ENCODE results near the gene DHX32. TPM values are rescaled to one million over a fixed set of nuclear protein-coding genes. Genes with fewer than 3 reads are reported as not detected.

DHX32 gene
- total RNA-seq, 4 donors from 2014 or later, result 21.7 to 52.7 (median 37.6) TPM

GRCh38 chr10:125865120-125865519 lies 16.0 kb downstream of the DHX32 start:
- 76 to 87% methylated on average over 3 of the region's 3 CpGs for WGBS, 2 donors (ENCODE audit: low coverage in 1 of 2)
- Histone ChIP-seq H3K9me3 (no peaks in the 10 kb centered on the region), H3K4me3 (no peak overlapping the region), H3K4me1 (no peaks in the 10 kb centered on the region), H3K36me3 (peaks cover 0 to 21% (median 7%) of the 10 kb centered on the region in 4 donors), H3K27ac (no peak overlapping the region), H3K27me3 (no peaks in the 10 kb centered on the region)
- in situ Hi-C loops (cut with MboI; ENCODE audit: low pct_ligation_motif_present in 1 of 4, low pct_unique_long_range_greater_than_20kb in 1 of 4, low sequenced_read_pairs in 3 of 4), result loop anchor here in 1 of 4 donors (25.0 kb wide), 1 partner anchor 647 kb away; no protein-coding TSS in a partner anchor
- no peak for TF ChIP-seq CTCF (IDR thresholded peaks at IDR 0.05)
- no peak for TF ChIP-seq POLR2AphosphoS5 (IDR thresholded peaks at IDR 0.05)
- no peak for TF ChIP-seq EP300 (IDR thresholded peaks at IDR 0.05; ENCODE audit: low read depth)
- no peak for DNase-seq
- intact Hi-C loops (cut with DNase I; ENCODE audit: low total_unique reads), result no loop called here

GRCh38 chr10:125859128-125859817 lies 21.8 kb downstream of the DHX32 start:
- in situ Hi-C loops (cut with MboI; ENCODE audit: low pct_ligation_motif_present in 1 of 4, low pct_unique_long_range_greater_than_20kb in 1 of 4, low sequenced_read_pairs in 3 of 4), result loop anchor here in 1 of 4 donors (25.0 kb wide), 1 partner anchor 653 kb away; no protein-coding TSS in a partner anchor
- no peaks in the 10 kb centered on the region for H3K27me3 ChIP-seq
- H3K9me3 ChIP-seq, result no peaks in the 10 kb centered on the region
- no peaks in the 10 kb centered on the region for H3K4me1 ChIP-seq
- intact Hi-C loops (cut with DNase I; ENCODE audit: low total_unique reads), result no loop called here
- DNase-seq, result no peak
- WGBS, 2 donors (ENCODE audit: low coverage in 1 of 2), result 70 to 77% methylated on average over 3 to 4 of the region's 4 CpGs
- TF ChIP-seq POLR2AphosphoS5 (IDR thresholded peaks at IDR 0.05) (no peak), POLR2A (IDR thresholded peaks at IDR 0.05) (no peak), EP300 (IDR thresholded peaks at IDR 0.05; ENCODE audit: low read depth) (no peak), CTCF (IDR thresholded peaks at IDR 0.05) (no peak)
- no peak overlapping the region for H3K27ac ChIP-seq
- H3K36me3 ChIP-seq, result peaks cover 0 to 29% (median 2%) of the 10 kb centered on the region in 4 donors
- no peak overlapping the region for H3K4me3 ChIP-seq

- Histone ChIP-seq H3K9me3 (no peaks in the 10 kb centered on the region), H3K27me3 (no peaks in the 10 kb centered on the region), H3K4me1 (no peaks in the 10 kb centered on the region), H3K27ac (no peak overlapping the region), H3K4me3 (no peak overlapping the region), H3K36me3 (peaks cover 0 to 39% (median 4%) of the 10 kb centered on the region in 4 donors)
- 81 to 100% methylated on average over 1 to 2 of the region's 2 CpGs for WGBS, 2 donors (ENCODE audit: low coverage in 1 of 2)
- intact Hi-C loops (cut with DNase I; ENCODE audit: low total_unique reads) (no loop called here), in situ Hi-C loops (cut with MboI; ENCODE audit: low pct_ligation_motif_present in 1 of 4, low pct_unique_long_range_greater_than_20kb in 1 of 4, low sequenced_read_pairs in 3 of 4) (loop anchor here in 1 of 4 donors (25.0 kb wide), 1 partner anchor 655 kb away; no protein-coding TSS in a partner anchor)
- no peak for DNase-seq
- TF ChIP-seq EP300 (IDR thresholded peaks at IDR 0.05; ENCODE audit: low read depth) (no peak), CTCF (IDR thresholded peaks at IDR 0.05) (no peak), POLR2AphosphoS5 (IDR thresholded peaks at IDR 0.05) (no peak), POLR2A (IDR thresholded peaks at IDR 0.05) (no peak)
Observed at GRCh38 chr10:125857185-125857760, 23.8 kb downstream of the DHX32 start.

GRCh38 chr10:125852487-125852886 lies 28.6 kb downstream of the DHX32 start:
- H3K9me3 ChIP-seq, result no peaks in the 10 kb centered on the region
- WGBS, 2 donors (ENCODE audit: low coverage in 1 of 2), result 88 to 95% methylated on average over 6 to 7 of the region's 7 CpGs
- no peak overlapping the region for H3K27ac ChIP-seq
- no peaks in the 10 kb centered on the region for H3K4me1 ChIP-seq
- TF ChIP-seq POLR2AphosphoS5 (IDR thresholded peaks at IDR 0.05), result no peak
- TF ChIP-seq CTCF (IDR thresholded peaks at IDR 0.05), result no peak
- no peak for TF ChIP-seq POLR2A (IDR thresholded peaks at IDR 0.05)
- TF ChIP-seq EP300 (IDR thresholded peaks at IDR 0.05; ENCODE audit: low read depth), result no peak
- H3K27me3 ChIP-seq, result no peaks in the 10 kb centered on the region
- H3K4me3 ChIP-seq, result no peak overlapping the region
- H3K36me3 ChIP-seq, result peaks cover 0 to 42% (median 11%) of the 10 kb centered on the region in 4 donors
- intact Hi-C loops (cut with DNase I; ENCODE audit: low total_unique reads), result no loop called here
- no peak for DNase-seq
- in situ Hi-C loops (cut with MboI; ENCODE audit: low pct_ligation_motif_present in 1 of 4, low pct_unique_long_range_greater_than_20kb in 1 of 4, low sequenced_read_pairs in 3 of 4), result loop anchor here in 1 of 4 donors (25.0 kb wide), 1 partner anchor 660 kb away; no protein-coding TSS in a partner anchor

Measured in transverse colon (tissue), 4 donors.